Left cardiac atrium (tissue), 4 donors: Measurements from ENCODE around the gene C12orf57. TPM values are rescaled to one million over a fixed set of nuclear protein-coding genes. Genes with fewer than 3 reads are reported as not detected.

ENCODE experiments used
- ATAC-seq, 2 donors: fragments of 200-7000 bp; cut with Tn5 transposase; one replicate each; pipeline ENCODE4 v1.9.1; 2020; ENCODE audit warnings: mild to moderate bottlenecking in 2 of 2, moderate library complexity in 2 of 2
- DNase-seq: peaks from one replicate; pipeline ENCODE4 v3.0.0-alpha.2; 2020
- intact Hi-C, 2 donors: fragments of 100-400 bp; cut with DNase I; formaldehyde crosslinking; loops; one replicate each; pipeline versions ENCODE4 v1.14.1 to v1.15.1; 2022 to 2023
- microRNA-seq, 2 donors: library from miRNA; unstranded; fragments of <30 nt; microRNA quantifications; one replicate each; pipeline ENCODE4 v1.2.0, GENCODE V29; 2020
- total RNA-seq, 2 donors: library from RNA; stranded (reverse); fragmentation: NEBNext Ultra II Directional; extraction: Animal tissue kit (Norgen Biotek cat#: 25700); gene quantifications; one replicate each; pipeline ENCODE4 v1.2.1, GENCODE V29; 2021
- donor health status: DM: no; HTN: yes; CAD: no.
- donor health status: DM: no; HTN: yes; CAD: no; lungs with severe emphysema.
- donor health status: DM: yes; HTN: yes; CAD: no.
- donor health status: Dilated cardiomyopathy.

C12orf57 gene
- total RNA-seq, 2 donors from 2014 or later = 249 to 282 TPM

DNA sequence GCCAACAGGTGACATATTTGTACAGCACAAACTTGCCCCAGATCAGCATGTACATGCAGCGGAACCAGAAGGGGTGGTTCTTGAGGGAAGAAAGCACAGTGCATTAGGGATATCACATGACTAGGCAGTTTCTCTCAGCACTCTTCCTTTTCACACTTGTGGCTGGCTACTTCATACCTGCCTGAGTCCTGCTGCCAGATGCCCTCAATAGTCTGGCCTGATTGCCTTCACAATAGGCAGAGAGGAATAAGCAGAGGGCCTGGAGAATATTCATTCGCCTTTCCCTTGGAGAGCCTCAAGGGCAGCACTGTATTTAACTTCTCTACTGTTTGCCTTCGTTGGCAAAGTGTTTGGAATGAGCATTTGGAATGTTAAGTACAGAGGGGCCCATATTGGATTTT lies 34.8 kb downstream of the C12orf57 start:
- intact Hi-C loops = no loop called here
- no peak for DNase-seq
- peak in 1 of 2 donors; percentile 49 for ATAC-seq

DNA sequence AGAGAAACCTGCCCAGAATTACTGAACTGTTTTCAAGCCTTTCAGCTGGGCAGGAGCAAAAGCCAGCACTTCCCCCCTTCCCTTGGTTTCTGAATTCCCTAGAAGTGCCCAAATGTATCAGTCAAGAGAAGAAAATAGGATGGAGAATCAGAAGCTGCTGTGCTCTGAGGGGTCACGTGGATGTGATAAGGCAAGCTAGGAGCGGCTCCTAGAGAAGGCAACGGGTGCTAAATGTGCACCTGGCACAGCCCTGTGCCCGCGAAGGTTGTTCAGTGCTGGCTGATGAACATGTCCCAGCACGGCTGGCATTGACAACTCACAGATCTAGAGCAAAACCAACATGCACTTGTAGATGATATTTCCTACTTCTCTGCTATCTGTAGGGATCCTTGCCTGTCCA lies 35.2 kb downstream of the C12orf57 start:
- DNase-seq (no peak), ATAC-seq (peak in 1 of 2 donors; percentile 43)
- intact Hi-C loops = no loop called here

DNA sequence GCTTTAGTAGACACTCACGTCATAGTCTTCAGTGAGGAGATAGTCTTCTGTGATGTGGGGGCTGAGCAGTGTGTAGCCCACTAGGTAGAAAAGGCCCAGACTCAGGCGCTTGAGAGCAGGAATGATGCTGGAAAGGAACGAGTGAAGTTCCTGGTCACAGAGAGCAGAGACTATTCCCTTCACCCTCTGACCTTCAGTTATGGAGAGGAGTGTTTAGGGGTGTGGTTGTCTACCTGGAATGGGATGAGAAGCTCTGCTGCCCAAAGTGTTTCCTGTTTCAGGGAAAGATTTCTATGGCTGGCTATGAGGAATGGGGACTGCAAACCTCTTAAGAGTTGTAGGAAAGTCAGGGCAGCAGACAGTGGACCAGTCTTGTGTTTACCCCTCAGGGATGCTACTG lies 35.6 kb downstream of the C12orf57 start:
- intact Hi-C loops = no loop called here
- ATAC-seq = no peak

DNA sequence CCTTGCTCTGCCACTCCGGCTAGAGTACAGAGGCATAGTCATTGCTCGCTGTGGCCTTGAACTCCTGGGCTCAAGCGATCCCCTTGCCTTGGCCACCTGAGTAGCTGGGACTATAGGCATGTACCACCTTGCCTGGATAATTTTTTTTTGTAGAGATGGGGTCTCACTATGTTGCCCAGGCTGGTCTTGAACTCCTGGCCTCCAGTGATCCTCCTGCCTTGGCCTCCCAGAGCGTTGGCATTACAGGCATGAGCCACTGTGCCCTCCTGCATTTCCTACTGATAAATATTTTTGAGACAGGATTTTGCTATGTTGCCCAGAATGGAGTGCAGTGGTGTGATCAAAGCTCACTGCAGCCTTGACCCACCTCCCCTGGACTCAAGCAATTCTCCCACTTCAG lies 36.3 kb downstream of the C12orf57 start:
- no peak for ATAC-seq
- no peak for DNase-seq
- intact Hi-C loops = no loop called here

More for the DNA sequence above, 35.6 kb downstream of the C12orf57 start:
- no peak for DNase-seq

DNA sequence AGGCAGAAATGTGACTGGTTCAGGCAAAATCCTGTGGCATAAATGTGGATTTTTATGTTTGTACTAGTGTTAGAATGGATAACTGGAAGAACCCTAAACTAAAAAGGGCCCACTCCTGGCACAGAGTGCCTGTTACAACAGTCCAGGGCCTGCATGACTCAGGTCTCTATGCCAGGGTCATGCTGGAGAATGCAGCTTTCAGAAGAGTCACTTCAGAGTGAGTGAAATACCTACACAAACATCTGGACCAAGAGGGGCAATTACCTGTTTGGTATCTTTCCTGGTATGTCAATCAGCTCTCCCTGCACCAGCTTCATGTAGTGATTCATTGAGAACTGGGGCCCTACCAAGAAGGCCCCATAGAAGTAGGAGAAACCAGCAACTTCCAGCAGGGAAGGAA lies 36.9 kb downstream of the C12orf57 start:
- intact Hi-C loops = no loop called here
- DNase-seq (no peak), ATAC-seq (no peak)

DNA sequence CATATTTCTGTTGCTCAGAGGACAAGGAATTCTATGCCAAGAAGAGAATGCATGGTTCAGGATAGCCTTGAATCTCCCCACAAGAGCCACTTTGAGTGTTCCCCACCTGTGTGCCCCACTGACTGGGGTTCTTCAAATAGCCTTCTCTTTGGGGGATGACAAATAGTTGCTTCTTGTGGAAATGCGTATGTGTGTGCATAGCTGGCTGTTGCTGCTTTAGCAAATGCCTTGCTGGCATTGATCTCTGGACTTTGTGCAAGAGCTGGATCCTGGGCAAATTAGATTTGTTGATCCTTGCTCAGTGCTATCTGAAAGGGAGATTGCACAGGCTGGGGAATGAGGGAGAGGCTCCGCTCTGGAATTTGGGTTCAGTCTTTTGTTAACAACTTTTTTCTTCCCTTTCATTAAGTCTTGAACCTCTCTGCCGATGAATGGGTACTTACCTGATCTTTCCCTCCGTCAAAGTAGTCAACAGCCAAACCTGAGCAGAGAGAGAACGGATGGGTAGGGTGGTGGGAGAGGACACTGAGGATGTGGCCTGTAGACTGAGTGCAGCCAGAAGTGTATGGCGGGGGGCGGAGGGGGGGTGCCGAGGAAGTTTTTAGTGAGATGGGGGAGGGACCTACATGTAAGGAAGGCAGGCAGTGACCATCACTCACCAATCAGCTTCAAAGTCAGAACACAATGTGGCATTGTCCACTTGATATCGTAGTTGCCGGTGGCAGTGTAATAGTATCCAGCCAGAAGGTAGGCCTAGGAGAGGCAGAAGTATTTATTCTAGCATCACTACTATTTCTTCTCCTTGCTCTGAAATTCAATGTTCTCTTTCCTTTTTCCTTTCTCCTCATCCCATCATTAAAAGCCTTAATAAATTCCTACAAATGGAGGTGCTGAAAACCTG lies 37.6 kb downstream of the C12orf57 start:
- intact Hi-C loops = no loop called here
- ATAC-seq (no peak), DNase-seq (no peak)

DNA sequence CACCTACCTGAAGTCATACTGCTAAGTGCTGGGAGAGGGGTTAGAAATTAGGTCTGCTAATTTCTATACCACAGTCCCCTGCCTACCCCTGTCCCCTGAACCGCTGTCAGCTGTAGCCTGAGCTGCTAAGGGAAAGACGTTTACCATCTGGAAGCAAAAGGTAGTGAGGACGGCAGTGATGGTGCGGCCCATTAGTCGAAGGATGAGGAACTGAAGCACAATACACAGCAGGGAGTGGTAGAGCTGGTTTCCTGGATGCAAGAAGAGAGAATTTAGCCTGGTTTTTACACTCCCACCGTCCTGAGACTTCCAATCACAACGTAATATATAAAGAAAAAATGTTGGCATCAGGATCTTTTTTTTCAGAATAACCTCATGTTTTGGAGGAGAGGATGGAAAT lies 38.7 kb downstream of the C12orf57 start:
- no peak for DNase-seq
- intact Hi-C loops = no loop called here
- no peak for ATAC-seq

DNA sequence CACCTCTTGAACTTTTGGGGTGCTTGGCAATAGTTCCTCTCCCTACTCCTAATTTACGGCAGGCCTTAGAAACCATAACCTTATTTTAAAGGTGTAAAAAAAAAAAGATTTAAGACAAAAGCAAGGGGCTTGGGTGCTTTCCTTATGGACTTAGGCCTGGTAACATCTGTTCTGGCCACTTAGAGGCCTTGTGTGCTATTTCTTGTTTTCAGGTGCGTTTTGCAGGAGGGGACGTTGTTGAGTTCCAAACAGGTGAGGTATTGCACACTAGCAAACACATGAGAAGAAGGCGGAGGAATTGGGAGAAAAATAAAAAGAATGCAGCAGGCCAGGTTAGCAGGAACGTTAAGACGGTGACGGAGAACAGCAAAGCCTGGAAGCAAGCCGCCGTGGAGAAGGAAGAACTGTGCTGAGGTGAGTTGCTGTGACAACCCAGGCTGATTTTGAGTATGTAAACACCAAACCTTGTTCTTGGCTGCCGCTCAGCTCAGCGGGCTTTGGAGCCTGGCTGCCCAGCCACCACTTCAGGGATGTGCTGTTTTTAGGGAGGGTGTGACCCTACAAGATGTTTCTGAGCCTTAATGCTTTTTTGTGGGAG lies 44.2 kb downstream of the C12orf57 start:
- ATAC-seq (no peak), DNase-seq (no peak)
- intact Hi-C loops = no loop called here

Small RNA genes lying within 50 kb of the gene (microRNA-seq; reads per million reads assigned to microRNA genes)
- gene MIR141 (1.8 to 5.4 reads per million in 2 donors), gene MIR200C (14.7 to 17.4 reads per million in 2 donors)

Other genes with a start within 250 kb of the C12orf57 start
- gene PIANP, start 243.2 kb upstream of the C12orf57 start, total RNA-seq = under 1 TPM; 0.18 to 0.42 TPM
- gene COPS7A, start 220.0 kb upstream of the C12orf57 start, total RNA-seq = 10 to 100 TPM; 61.3 to 71.2 TPM
- 100 to 1,000 TPM; 118 to 149 TPM for gene MLF2, start 190.9 kb upstream of the C12orf57 start, total RNA-seq
- 100 to 1,000 TPM; 164 to 189 TPM for gene PTMS, start 177.7 kb upstream of the C12orf57 start, total RNA-seq
- under 1 TPM; 0.62 to 0.97 TPM for gene LAG3, start 171.5 kb upstream of the C12orf57 start, total RNA-seq
- gene CD4, start 154.5 kb upstream of the C12orf57 start, total RNA-seq = 10 to 100 TPM; 11.6 to 24.2 TPM
- 1 to 10 TPM; 5.3 to 8.4 TPM for gene GPR162, start 122.2 kb upstream of the C12orf57 start, total RNA-seq
- 10 to 100 TPM; 13.2 to 22.3 TPM for gene P3H3, start 115.6 kb upstream of the C12orf57 start, total RNA-seq
- gene GNB3, start 103.1 kb upstream of the C12orf57 start, total RNA-seq = 1 to 10 TPM; 2.3 to 5.8 TPM
- under 1 TPM in 1 of 2 donors, not detected in 1; 0.82 TPM for gene CDCA3, start 92.7 kb upstream of the C12orf57 start, total RNA-seq
- 10 to 100 TPM; 63.4 to 65.4 TPM for gene USP5, start 91.9 kb upstream of the C12orf57 start, total RNA-seq
- 100 to 1,000 TPM; 642 to 858 TPM for gene TPI1, start 76.5 kb upstream of the C12orf57 start, total RNA-seq
- gene SPSB2, start 70.7 kb upstream of the C12orf57 start, total RNA-seq = 1 to 10 TPM; 3.7 to 4.1 TPM
- gene LRRC23, start 39.2 kb upstream of the C12orf57 start, total RNA-seq = 10 to 100 TPM in 1 of 2 donors, 1 to 10 TPM in 1; 8.1 to 10.5 TPM
- gene ENO2, start 29.4 kb upstream of the C12orf57 start, total RNA-seq = 10 to 100 TPM; 12.8 to 24.9 TPM
- 10 to 100 TPM; 75.3 to 83.1 TPM for gene ATN1, start 16.1 kb upstream of the C12orf57 start, total RNA-seq
- not detected for gene RNU7-1, start 206 bp upstream of the C12orf57 start, total RNA-seq
- 10 to 100 TPM; 13.0 to 18.9 TPM for gene PTPN6, start 7.3 kb downstream of the C12orf57 start, total RNA-seq
- 100 to 1,000 TPM; 117 to 157 TPM for gene PHB2, start 26.6 kb downstream of the C12orf57 start, total RNA-seq
- 10 to 100 TPM; 34.4 to 36.6 TPM for gene EMG1, start 26.9 kb downstream of the C12orf57 start, total RNA-seq
- gene LPCAT3, start 74.5 kb downstream of the C12orf57 start, total RNA-seq = 10 to 100 TPM; 22.6 to 29.4 TPM
- gene C1S, start 116.7 kb downstream of the C12orf57 start, total RNA-seq = 100 to 1,000 TPM; 222 to 287 TPM
- gene C1R, start 148.4 kb downstream of the C12orf57 start, total RNA-seq = 100 to 1,000 TPM; 331 to 488 TPM
- gene C1RL, start 165.2 kb downstream of the C12orf57 start, total RNA-seq = 10 to 100 TPM; 23.0 to 29.8 TPM
- gene RBP5, start 184.9 kb downstream of the C12orf57 start, total RNA-seq = 1 to 10 TPM in 1 of 2 donors, under 1 TPM in 1; 0.97 to 2.1 TPM
- 10 to 100 TPM; 14.7 to 17.0 TPM for gene CLSTN3, start 186.3 kb downstream of the C12orf57 start, total RNA-seq
- gene PEX5, start 245.7 kb downstream of the C12orf57 start, total RNA-seq = 10 to 100 TPM; 31.5 to 33.1 TPM